Smooth muscle cell (in vitro differentiated cells): ENCODE measurements around the gene RETREG1. TPM values are rescaled to one million over a fixed set of nuclear protein-coding genes. Genes with fewer than 3 reads are reported as not detected.
"Not testable (repeated sequence)": the region's sequence is repeated elsewhere in the genome, so short reads cannot be mapped to it uniquely, and the experiment has no call there.

ENCODE experiments used
- DNase-seq: peaks from one replicate; lab custom pipeline; 2025; ENCODE audit not compliant: unreplicated experiment; lab: John Stamatoyannopoulos, UW
- H2AFZ ChIP-seq: fragments of 200-600 bp; sonication (generic); 2 replicates; pipeline ENCODE4 v1.6.0; 2016; ENCODE audit warnings: antibody characterized with exemption, low read depth, mild to moderate bottlenecking
- H3F3A ChIP-seq: fragments of 200-600 bp; sonication (generic); 2 replicates; pipeline ENCODE4 v1.6.0; 2017; ENCODE audit warnings: antibody characterized with exemption, low read depth
- H3K27ac ChIP-seq: fragments of 200-600 bp; sonication (generic); 2 replicates; pipeline ENCODE4 v1.5.1; 2016; ENCODE audit warnings: low read depth, mild to moderate bottlenecking
- H3K27me3 ChIP-seq: fragments of 200-600 bp; sonication (generic); 2 replicates; pipeline ENCODE4 v1.6.1; 2016; ENCODE audit warnings: low read depth, mild to moderate bottlenecking
- H3K36me3 ChIP-seq: fragments of 200-600 bp; sonication (generic); 2 replicates; pipeline ENCODE4 v1.5.1; 2016; ENCODE audit warnings: low read depth
- H3K4me1 ChIP-seq: fragments of 200-600 bp; sonication (generic); 2 replicates; pipeline ENCODE4 v1.5.1; 2016; ENCODE audit warnings: low read depth
- H3K4me2 ChIP-seq: fragments of 200-600 bp; sonication (generic); 2 replicates; pipeline ENCODE4 v1.6.0; 2016; ENCODE audit warnings: mild to moderate bottlenecking
- H3K4me3 ChIP-seq: fragments of 200-600 bp; sonication (generic); 2 replicates; pipeline ENCODE4 v1.5.1; 2016; ENCODE audit warnings: mild to moderate bottlenecking
- H3K79me2 ChIP-seq: fragments of 200-600 bp; sonication (generic); 2 replicates; pipeline ENCODE4 v1.6.0; 2016; ENCODE audit warnings: low read depth, mild to moderate bottlenecking
- H3K9ac ChIP-seq: fragments of 200-600 bp; sonication (generic); 2 replicates; pipeline ENCODE4 v1.6.0; 2016; ENCODE audit warnings: low read depth
- H3K9me3 ChIP-seq: fragments of 200-600 bp; sonication (generic); replicated peaks from 2 replicates; pipeline ENCODE4 v1.5.1; 2016; ENCODE audit warnings: low read depth
- H4K20me1 ChIP-seq: fragments of 200-600 bp; sonication (generic); 2 replicates; pipeline ENCODE4 v1.6.0; 2016; ENCODE audit warnings: low read depth
- CTCF ChIP-seq: fragments of 200-600 bp; sonication (generic); IDR thresholded peaks from 2 replicates; pipeline ENCODE4 v1.5.1; 2017; ENCODE audit warnings: borderline replicate concordance, mild to moderate bottlenecking, antibody characterized with exemption; ENCODE audit not compliant: insufficient read depth, poor library complexity, severe bottlenecking
- WGBS: methylation state at CpG from one replicate; pipeline ENCODE4 v1.1.7; 2016; ENCODE audit warnings: low lambda C conversion rate; 5-methylcytosine and 5-hydroxymethylcytosine counted together
- polyA plus RNA-seq: library from polyadenylated mRNA; unstranded; fragments of >200 nt; fragmentation: Nextera tagmentation; extraction: Ambion mirVana; gene quantifications from 2 replicates; pipeline ENCODE4 v1.2.1, GENCODE V29; 2016
- total RNA-seq: library from RNA; depleted of rRNA; stranded (reverse); fragments of >200 nt; gene quantifications from 2 replicates; pipeline ENCODE4 v1.2.3, GENCODE V29; 2014

RETREG1 gene
- total and polyA plus RNA-seq, 2 experiments from 2014 or later = 0.19 to 4.4 TPM

- WGBS = 97% methylated on average over 2 of the region's 2 CpGs
- Histone ChIP-seq H3K4me2 (no peak overlapping the region), H3K9ac (no peak overlapping the region), H3K79me2 (no peaks in the 10 kb centered on the region), H3K4me1 (peaks cover 6% of the 10 kb centered on the region), H3K9me3 (no peaks in the 10 kb centered on the region), H2AFZ (no peak overlapping the region), H3K4me3 (no peak overlapping the region), H3K36me3 (no peaks in the 10 kb centered on the region), H3K27me3 (peaks cover 19% of the 10 kb centered on the region), H3F3A (no peaks in the 10 kb centered on the region), H4K20me1 (no peaks in the 10 kb centered on the region), H3K27ac (no peak overlapping the region)
- TF ChIP-seq CTCF = no peak
- DNase-seq = no peak
These were observed 4.8 kb downstream of the RETREG1 start for GRCh38 chr5:16612007-16612406.

GRCh38 chr5:16610896-16611295 is 5.9 kb downstream of the RETREG1 start:
- H3K79me2 ChIP-seq, DNase-seq: not testable (repeated sequence)
- WGBS = 93% methylated on average over 2 of the region's 2 CpGs

GRCh38 chr5:16609412-16609811 is 7.4 kb downstream of the RETREG1 start:
- H3K36me3 ChIP-seq = no peaks in the 10 kb centered on the region
- H3K4me2 ChIP-seq = no peak overlapping the region
- H2AFZ ChIP-seq = no peak overlapping the region
- DNase-seq = no peak
- 73% methylated on average over 9 of the region's 9 CpGs for WGBS
- peaks cover 3% of the 10 kb centered on the region for H3K27me3 ChIP-seq
- no peaks in the 10 kb centered on the region for H3K79me2 ChIP-seq
- no peaks in the 10 kb centered on the region for H3K9me3 ChIP-seq
- H4K20me1 ChIP-seq = no peaks in the 10 kb centered on the region
- H3F3A ChIP-seq = no peaks in the 10 kb centered on the region
- no peak overlapping the region for H3K27ac ChIP-seq
- TF ChIP-seq CTCF = no peak
- no peak overlapping the region for H3K9ac ChIP-seq
- H3K4me3 ChIP-seq = no peak overlapping the region
- H3K4me1 ChIP-seq = peaks cover 6% of the 10 kb centered on the region

More at GRCh38 chr5:16610896-16611295, 5.9 kb downstream of the RETREG1 start:
- H3K36me3 ChIP-seq, H3K27ac ChIP-seq, H3K4me2 ChIP-seq, H3K9me3 ChIP-seq, H3F3A ChIP-seq, H4K20me1 ChIP-seq, H2AFZ ChIP-seq, H3K9ac ChIP-seq, H3K4me3 ChIP-seq, H3K4me1 ChIP-seq: not testable (repeated sequence)
- peaks cover 14% of the 10 kb centered on the region for H3K27me3 ChIP-seq

- TF ChIP-seq CTCF = no peak
- no peaks in the 10 kb centered on the region for H4K20me1 ChIP-seq
- H3K27me3 ChIP-seq = no peaks in the 10 kb centered on the region
- no peak overlapping the region for H3K4me3 ChIP-seq
- no peak overlapping the region for H2AFZ ChIP-seq
- no peaks in the 10 kb centered on the region for H3K79me2 ChIP-seq
- H3K9me3 ChIP-seq = no peaks in the 10 kb centered on the region
- no peak for DNase-seq
- no peaks in the 10 kb centered on the region for H3K36me3 ChIP-seq
- H3K4me2 ChIP-seq = no peak overlapping the region
- no peak overlapping the region for H3K27ac ChIP-seq
- WGBS = 100% methylated on average over 1 of the region's 1 CpG
- H3F3A ChIP-seq = no peaks in the 10 kb centered on the region
- H3K9ac ChIP-seq = no peak overlapping the region
- peaks cover 6% of the 10 kb centered on the region for H3K4me1 ChIP-seq
These were observed 10.2 kb downstream of the RETREG1 start for GRCh38 chr5:16606628-16607027.
